ENCODE data around the gene PDE1C.

Gene PDE1C

GRCh38 chr7:31893365-31893764, 176.8 kb downstream of the PDE1C start:
- TF ChIP-seq, protein P1, sequence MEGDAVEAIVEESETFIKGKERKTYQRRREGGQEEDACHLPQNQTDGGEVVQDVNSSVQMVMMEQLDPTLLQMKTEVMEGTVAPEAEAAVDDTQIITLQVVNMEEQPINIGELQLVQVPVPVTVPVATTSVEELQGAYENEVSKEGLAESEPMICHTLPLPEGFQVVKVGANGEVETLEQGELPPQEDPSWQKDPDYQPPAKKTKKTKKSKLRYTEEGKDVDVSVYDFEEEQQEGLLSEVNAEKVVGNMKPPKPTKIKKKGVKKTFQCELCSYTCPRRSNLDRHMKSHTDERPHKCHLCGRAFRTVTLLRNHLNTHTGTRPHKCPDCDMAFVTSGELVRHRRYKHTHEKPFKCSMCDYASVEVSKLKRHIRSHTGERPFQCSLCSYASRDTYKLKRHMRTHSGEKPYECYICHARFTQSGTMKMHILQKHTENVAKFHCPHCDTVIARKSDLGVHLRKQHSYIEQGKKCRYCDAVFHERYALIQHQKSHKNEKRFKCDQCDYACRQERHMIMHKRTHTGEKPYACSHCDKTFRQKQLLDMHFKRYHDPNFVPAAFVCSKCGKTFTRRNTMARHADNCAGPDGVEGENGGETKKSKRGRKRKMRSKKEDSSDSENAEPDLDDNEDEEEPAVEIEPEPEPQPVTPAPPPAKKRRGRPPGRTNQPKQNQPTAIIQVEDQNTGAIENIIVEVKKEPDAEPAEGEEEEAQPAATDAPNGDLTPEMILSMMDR (IDR thresholded peaks at IDR 0.05), result no peak
- H3K36me3 Mint-ChIP-seq (ENCODE audit: low read depth), result no peaks in the 10 kb centered on the region
- H3K27ac Mint-ChIP-seq, result no peak overlapping the region
- H3K4me3 Mint-ChIP-seq, result no peak overlapping the region
- H3K9me3 Mint-ChIP-seq, result peaks cover 10% of the 10 kb centered on the region
- peaks cover 17% of the 10 kb centered on the region for H3K27me3 Mint-ChIP-seq (ENCODE audit: low read depth, poor library complexity)
- peaks cover 35% of the 10 kb centered on the region for H3K4me1 Mint-ChIP-seq
- DNase-seq, result no peak

DNA sequence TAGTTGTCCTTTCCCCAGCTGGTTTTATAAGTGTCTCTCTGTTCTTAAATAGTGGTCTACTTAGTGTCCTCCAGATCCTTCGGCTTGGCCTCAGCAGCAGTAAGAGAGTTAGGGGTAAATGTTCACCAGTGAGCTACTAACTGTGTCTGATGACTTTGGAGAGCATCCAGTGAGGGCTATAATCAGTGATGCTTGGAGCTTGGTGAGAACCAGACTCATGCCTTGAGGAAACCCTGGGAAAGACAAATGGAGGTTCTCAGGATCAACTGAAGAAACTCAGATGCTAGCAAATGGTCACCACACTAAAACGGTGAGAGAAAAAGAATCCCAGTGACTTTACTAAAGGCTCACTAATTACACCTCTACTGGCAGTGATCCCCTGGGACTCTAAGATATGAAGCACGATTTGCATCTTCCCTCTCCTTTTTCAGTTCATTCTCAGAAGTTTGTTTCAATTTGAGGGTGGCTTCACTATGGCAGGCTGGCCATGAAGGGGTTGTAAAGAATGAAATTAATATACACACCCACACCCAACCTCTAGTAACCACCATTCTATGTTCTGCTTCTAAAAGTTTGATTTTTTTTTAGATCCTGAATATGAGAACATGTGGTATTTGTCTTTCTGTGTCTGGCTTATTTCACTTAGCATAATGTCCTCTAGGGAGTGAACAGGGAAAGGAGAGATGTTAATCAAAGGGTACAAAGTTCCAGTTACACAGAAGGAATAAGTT, 177.9 kb downstream of the PDE1C start:
- peaks cover 17% of the 10 kb centered on the region for H3K27me3 Mint-ChIP-seq (ENCODE audit: low read depth, poor library complexity)
- no peak for DNase-seq

GRCh38 chr7:31890766-31891165, 179.4 kb downstream of the PDE1C start:
- no peak overlapping the region for H3K4me3 Mint-ChIP-seq
- H3K9me3 Mint-ChIP-seq, result peaks cover 23% of the 10 kb centered on the region
- H3K36me3 Mint-ChIP-seq (ENCODE audit: low read depth), result peaks cover 3% of the 10 kb centered on the region
- peaks cover 15% of the 10 kb centered on the region for H3K4me1 Mint-ChIP-seq
- H3K27ac Mint-ChIP-seq, result no peak overlapping the region
- TF ChIP-seq, protein P1 (IDR thresholded peaks at IDR 0.05), result no peak
- H3K27me3 Mint-ChIP-seq (ENCODE audit: low read depth, poor library complexity), result peaks cover 16% of the 10 kb centered on the region
- no peak for DNase-seq

More for the DNA sequence above, 177.9 kb downstream of the PDE1C start:
- Mint-ChIP-seq H3K27ac (no peak overlapping the region), H3K4me1 (peaks cover 30% of the 10 kb centered on the region), H3K4me3 (no peak overlapping the region), H3K9me3 (peaks cover 13% of the 10 kb centered on the region), H3K36me3 (ENCODE audit: low read depth) (no peaks in the 10 kb centered on the region)
- TF ChIP-seq, protein P1 (IDR thresholded peaks at IDR 0.05), result no peak

- peaks cover 11% of the 10 kb centered on the region for H3K4me1 Mint-ChIP-seq
Measured at GRCh38 chr7:31890198-31890597, 180.0 kb downstream of the PDE1C start.

DNA sequence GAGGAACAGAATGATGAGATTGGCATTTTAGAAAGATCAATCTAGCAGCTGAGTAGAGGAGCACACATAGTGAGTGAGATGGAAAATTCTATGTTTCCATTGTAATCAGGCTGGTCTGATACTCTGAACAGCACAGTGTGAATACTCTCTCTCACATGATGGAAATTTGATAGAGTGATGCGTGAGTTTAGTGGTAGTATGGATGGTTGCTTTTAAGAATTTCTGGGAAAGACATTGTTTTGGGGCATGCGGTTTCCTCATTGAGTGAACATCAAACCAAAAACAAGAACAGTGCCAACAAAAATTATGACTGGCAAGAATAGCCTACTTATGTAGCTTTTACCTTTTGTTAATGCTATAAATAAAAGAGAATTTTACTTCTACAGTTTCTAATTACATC, 183.2 kb downstream of the PDE1C start:
- H3K27ac Mint-ChIP-seq, result no peak overlapping the region

More at GRCh38 chr7:31890198-31890597, 180.0 kb downstream of the PDE1C start:
- no peak for DNase-seq
- Mint-ChIP-seq H3K27ac (no peak overlapping the region), H3K27me3 (ENCODE audit: low read depth, poor library complexity) (peaks cover 12% of the 10 kb centered on the region), H3K36me3 (ENCODE audit: low read depth) (peaks cover 3% of the 10 kb centered on the region), H3K9me3 (peaks cover 19% of the 10 kb centered on the region), H3K4me3 (no peak overlapping the region)
- TF ChIP-seq, protein P1 (IDR thresholded peaks at IDR 0.05), result no peak

More for the DNA sequence above, 183.2 kb downstream of the PDE1C start:
- TF ChIP-seq, protein P1 (IDR thresholded peaks at IDR 0.05), result no peak
- H3K36me3 Mint-ChIP-seq (ENCODE audit: low read depth), result peaks cover 3% of the 10 kb centered on the region
- H3K27me3 Mint-ChIP-seq (ENCODE audit: low read depth, poor library complexity), result peaks cover 4% of the 10 kb centered on the region
- no peak for DNase-seq
- H3K4me1 Mint-ChIP-seq, result no peaks in the 10 kb centered on the region
- peaks cover 15% of the 10 kb centered on the region for H3K9me3 Mint-ChIP-seq
- H3K4me3 Mint-ChIP-seq, result no peak overlapping the region
